Endothelial cell (in vitro differentiated cells): ENCODE measurements around the gene TNFRSF1B. TPM values are rescaled to one million over a fixed set of nuclear protein-coding genes. Genes with fewer than 3 reads are reported as not detected.

Experiments used
- DNase-seq: peaks from one replicate; pipeline ENCODE4 v3.0.0; 2021; ENCODE audit warnings: low spot score
- H3K27ac Mint-ChIP-seq: one replicate; pipeline ENCODE4 v1.8.0; 2021; ENCODE audit warnings: mixed read lengths, inconsistent platforms; ENCODE audit not compliant: unreplicated experiment
- H3K27me3 Mint-ChIP-seq: one replicate; pipeline ENCODE4 v1.8.0; 2021; ENCODE audit warnings: mild to moderate bottlenecking, moderate library complexity, mixed read lengths, inconsistent platforms; ENCODE audit not compliant: unreplicated experiment
- H3K36me3 Mint-ChIP-seq: one replicate; pipeline ENCODE4 v1.8.0; 2021; ENCODE audit warnings: mild to moderate bottlenecking, low read depth, mixed read lengths, inconsistent platforms; ENCODE audit not compliant: unreplicated experiment
- H3K4me1 Mint-ChIP-seq: one replicate; pipeline ENCODE4 v1.8.0; 2021; ENCODE audit warnings: mild to moderate bottlenecking, mixed read lengths, inconsistent platforms; ENCODE audit not compliant: unreplicated experiment
- H3K4me3 Mint-ChIP-seq: one replicate; pipeline ENCODE4 v1.8.0; 2021; ENCODE audit warnings: mild to moderate bottlenecking, mixed read lengths, inconsistent platforms; ENCODE audit not compliant: unreplicated experiment
- H3K9me3 Mint-ChIP-seq: one replicate; pipeline ENCODE4 v1.8.0; 2021; ENCODE audit warnings: mixed read lengths, inconsistent platforms; ENCODE audit not compliant: unreplicated experiment
- CTCF ChIP-seq: fragments of 200-600 bp; sonication (generic); IDR thresholded peaks from one replicate; pipeline ENCODE4 v1.5.0; 2021; ENCODE audit warnings: antibody characterized with exemption; ENCODE audit not compliant: unreplicated experiment
- total RNA-seq: library from RNA; stranded (reverse); fragmentation: NEBNext Ultra II Directional; extraction: Animal tissue kit (Norgen Biotek cat#: 25700); gene quantifications from one replicate; pipeline ENCODE4 v1.2.1, GENCODE V29; 2021; ENCODE audit not compliant: unreplicated experiment

TNFRSF1B gene
- total RNA-seq, 1 donor from 2014 or later = 142 TPM

GRCh38 chr1:12167493-12168429 is 970 bp downstream of the TNFRSF1B start:
- H3K4me3 Mint-ChIP-seq = peak overlapping the region; percentile 98
- no peak for TF ChIP-seq CTCF
- peaks cover 42% of the 10 kb centered on the region for H3K4me1 Mint-ChIP-seq
- peaks cover 15% of the 10 kb centered on the region for H3K27me3 Mint-ChIP-seq
- no peaks in the 10 kb centered on the region for H3K9me3 Mint-ChIP-seq
- no peak for DNase-seq
- H3K27ac Mint-ChIP-seq = no peak overlapping the region
- peaks cover 16% of the 10 kb centered on the region for H3K36me3 Mint-ChIP-seq

GRCh38 chr1:12168451-12169160 is 1.8 kb downstream of the TNFRSF1B start:
- Mint-ChIP-seq H3K27me3 (peaks cover 15% of the 10 kb centered on the region), H3K9me3 (no peaks in the 10 kb centered on the region), H3K36me3 (peaks cover 10% of the 10 kb centered on the region), H3K4me1 (peaks cover 51% of the 10 kb centered on the region), H3K27ac (peak overlapping the region; percentile 37), H3K4me3 (peak overlapping the region; percentile 98)
- DNase-seq = no peak
- no peak for TF ChIP-seq CTCF

- Mint-ChIP-seq H3K27me3 (peaks cover 12% of the 10 kb centered on the region), H3K9me3 (no peaks in the 10 kb centered on the region), H3K27ac (no peak overlapping the region), H3K4me1 (peaks cover 60% of the 10 kb centered on the region), H3K4me3 (peak overlapping the region; percentile 98), H3K36me3 (peaks cover 5% of the 10 kb centered on the region)
- no peak for TF ChIP-seq CTCF
- DNase-seq = no peak
These were observed 2.8 kb downstream of the TNFRSF1B start for GRCh38 chr1:12169442-12170135.

- H3K4me3 Mint-ChIP-seq = no peak overlapping the region
- no peak overlapping the region for H3K27ac Mint-ChIP-seq
- H3K9me3 Mint-ChIP-seq = no peaks in the 10 kb centered on the region
- DNase-seq = no peak
- TF ChIP-seq CTCF = no peak
- H3K36me3 Mint-ChIP-seq = peaks cover 5% of the 10 kb centered on the region
- peaks cover 9% of the 10 kb centered on the region for H3K27me3 Mint-ChIP-seq
- peaks cover 66% of the 10 kb centered on the region for H3K4me1 Mint-ChIP-seq
These were observed 3.5 kb downstream of the TNFRSF1B start for GRCh38 chr1:12170263-12170671.
